SU-DHL-6 (cell line): Measurements from ENCODE around the gene PSMG1.

ENCODE experiments used
- EZH2phosphoT487 ChIP-seq: fragments of 200-600 bp; sonication (generic), shearing (Covaris generic); conservative IDR thresholded peaks from 2 replicates; pipeline ENCODE4 v1.6.1; 2018; ENCODE audit warnings: mild to moderate bottlenecking, antibody characterized with exemption, low read length, moderate library complexity, mixed read lengths
- TF ChIP-seq, protein P1 (sequence below): fragments of 200-600 bp; sonication (generic); IDR thresholded peaks from one replicate; pipeline ENCODE4 v1.5.1; 2017; ENCODE audit warnings: antibody characterized with exemption, mild to moderate bottlenecking, low read length, moderate library complexity; ENCODE audit not compliant: insufficient read depth, poor library complexity, severe bottlenecking

DNA sequence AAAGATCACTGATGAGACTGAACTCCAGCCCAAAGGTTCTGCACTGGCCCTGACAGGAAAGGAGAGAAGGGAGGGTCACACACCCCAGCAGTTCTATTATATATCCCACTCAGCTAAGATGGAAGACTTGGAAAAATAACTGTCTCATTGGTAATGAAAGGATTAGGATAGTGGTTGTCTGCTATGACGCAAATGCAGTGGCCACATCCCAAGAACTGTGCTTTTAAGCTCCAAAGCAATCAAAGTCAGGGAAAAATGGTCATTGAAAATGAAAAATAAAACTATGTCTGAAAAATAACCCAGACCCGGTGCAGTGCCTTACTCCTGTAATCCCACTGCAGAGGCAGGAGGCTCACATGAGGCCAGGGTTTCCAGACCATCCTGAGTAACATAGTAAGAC lies 31.0 kb downstream of the PSMG1 start:
- TF ChIP-seq, protein P1, sequence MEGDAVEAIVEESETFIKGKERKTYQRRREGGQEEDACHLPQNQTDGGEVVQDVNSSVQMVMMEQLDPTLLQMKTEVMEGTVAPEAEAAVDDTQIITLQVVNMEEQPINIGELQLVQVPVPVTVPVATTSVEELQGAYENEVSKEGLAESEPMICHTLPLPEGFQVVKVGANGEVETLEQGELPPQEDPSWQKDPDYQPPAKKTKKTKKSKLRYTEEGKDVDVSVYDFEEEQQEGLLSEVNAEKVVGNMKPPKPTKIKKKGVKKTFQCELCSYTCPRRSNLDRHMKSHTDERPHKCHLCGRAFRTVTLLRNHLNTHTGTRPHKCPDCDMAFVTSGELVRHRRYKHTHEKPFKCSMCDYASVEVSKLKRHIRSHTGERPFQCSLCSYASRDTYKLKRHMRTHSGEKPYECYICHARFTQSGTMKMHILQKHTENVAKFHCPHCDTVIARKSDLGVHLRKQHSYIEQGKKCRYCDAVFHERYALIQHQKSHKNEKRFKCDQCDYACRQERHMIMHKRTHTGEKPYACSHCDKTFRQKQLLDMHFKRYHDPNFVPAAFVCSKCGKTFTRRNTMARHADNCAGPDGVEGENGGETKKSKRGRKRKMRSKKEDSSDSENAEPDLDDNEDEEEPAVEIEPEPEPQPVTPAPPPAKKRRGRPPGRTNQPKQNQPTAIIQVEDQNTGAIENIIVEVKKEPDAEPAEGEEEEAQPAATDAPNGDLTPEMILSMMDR = no peak
- no peak for TF ChIP-seq EZH2phosphoT487
